ENCODE data around the gene PLPP4.
"Not testable (repeated sequence)": the region's sequence is repeated elsewhere in the genome, so short reads cannot be mapped to it uniquely, and the experiment has no call there.

Gene PLPP4

GRCh38 chr10:120490288-120490687 lies 33.3 kb downstream of the PLPP4 start:
- ATAC-seq (no peak), DNase-seq (no peak)

- DNase-seq: no peak
- no peak for ATAC-seq
Measured at GRCh38 chr10:120492346-120492745, 35.3 kb downstream of the PLPP4 start.

- ATAC-seq: no peak
- no peak for DNase-seq
Measured at GRCh38 chr10:120493411-120494312, 36.6 kb downstream of the PLPP4 start.

GRCh38 chr10:120494313-120494710 lies 37.3 kb downstream of the PLPP4 start:
- DNase-seq (no peak), ATAC-seq (no peak)

GRCh38 chr10:120495226-120496009 lies 38.4 kb downstream of the PLPP4 start:
- ATAC-seq: no peak
- no peak for DNase-seq

- ATAC-seq (no peak), DNase-seq (no peak)
Measured at GRCh38 chr10:120499883-120500282, 42.9 kb downstream of the PLPP4 start.

- DNase-seq (no peak), ATAC-seq (no peak)
Measured at GRCh38 chr10:120503689-120504088, 46.7 kb downstream of the PLPP4 start.

- not testable (repeated sequence) for DNase-seq, ATAC-seq
Measured at GRCh38 chr10:120504227-120504626, 47.2 kb downstream of the PLPP4 start.

GRCh38 chr10:120505056-120505455 lies 48.0 kb downstream of the PLPP4 start:
- no peak for DNase-seq
- no peak for ATAC-seq

GRCh38 chr10:120505866-120506265 lies 48.8 kb downstream of the PLPP4 start:
- DNase-seq: no peak
- no peak for ATAC-seq

- DNase-seq (no peak), ATAC-seq (no peak)
Measured at GRCh38 chr10:120506674-120507073, 49.6 kb downstream of the PLPP4 start.

- DNase-seq (no peak), ATAC-seq (no peak)
Measured at GRCh38 chr10:120507175-120507574, 50.1 kb downstream of the PLPP4 start.

GRCh38 chr10:120507651-120508050 lies 50.6 kb downstream of the PLPP4 start:
- no peak for DNase-seq

GRCh38 chr10:120508393-120508792 lies 51.4 kb downstream of the PLPP4 start:
- ATAC-seq: peak; percentile 36

More at GRCh38 chr10:120507651-120508050, 50.6 kb downstream of the PLPP4 start:
- ATAC-seq: no peak

GRCh38 chr10:120508966-120509365 lies 51.9 kb downstream of the PLPP4 start:
- DNase-seq: no peak
- no peak for ATAC-seq

More at GRCh38 chr10:120508393-120508792, 51.4 kb downstream of the PLPP4 start:
- no peak for DNase-seq

- ATAC-seq (no peak), DNase-seq (no peak)
Measured at GRCh38 chr10:120511165-120511564, 54.1 kb downstream of the PLPP4 start.

- DNase-seq (no peak), ATAC-seq (no peak)
Measured at GRCh38 chr10:120513307-120513796, 56.3 kb downstream of the PLPP4 start.

GRCh38 chr10:120514035-120514620 lies 57.1 kb downstream of the PLPP4 start:
- DNase-seq (peak; percentile 18), ATAC-seq (no peak)

GRCh38 chr10:120514959-120515358 lies 57.9 kb downstream of the PLPP4 start:
- DNase-seq (no peak), ATAC-seq (no peak)

- ATAC-seq (no peak), DNase-seq (no peak)
Measured at GRCh38 chr10:120515741-120516140, 58.7 kb downstream of the PLPP4 start.

- no peak for ATAC-seq
- no peak for DNase-seq
Measured at GRCh38 chr10:120516426-120516825, 59.4 kb downstream of the PLPP4 start.

GRCh38 chr10:120517196-120517595 lies 60.2 kb downstream of the PLPP4 start:
- no peak for ATAC-seq
- no peak for DNase-seq

All from stimulated activated naive CD8-positive, alpha-beta T cell treated with anti-CD3 and anti-CD28 coated beads, Interleukin-15, Interleukin-2, amounts not matched to agents 100 U/mL and 50 U/mL, for 24 hours (primary cell).